Measurements from ENCODE around the gene SLC37A4. TPM values are rescaled to one million over a fixed set of nuclear protein-coding genes. Genes with fewer than 3 reads are reported as not detected.

The SLC37A4 gene
- total and polyA plus RNA-seq, 2 of the 8 experiments (the other 6 are each of a cell fraction or from before 2014, with no cell fraction given): 35.1 to 91.9 TPM

- H4K20me1 ChIP-seq (replicated peaks in 1 of 2; ENCODE audit: control insufficient read depth in 1 of 2, insufficient read depth in 2 of 2, low read length in 2 of 2): no peaks in the 10 kb centered on the region
- no peaks in the 10 kb centered on the region; the same call in 1 of the 2 replicates for H3K79me1 ChIP-seq (ENCODE audit: low read depth, low read length)
- H3K9me3 ChIP-seq (ENCODE audit: insufficient read depth in 2 of 2, low read depth in 1 of 2, low read length in 1 of 2): no peaks in the 10 kb centered on the region
- H3K36me3 ChIP-seq (ENCODE audit: control insufficient read depth in 2 of 4, insufficient read depth in 4 of 4, low read length in 3 of 4): peaks cover 7 to 18% (median 14%) of the 10 kb centered on the region in 4 experiments; a peak in 6 of 8 replicates
- no peak within 1 kb of the TSS for H2BK15ac ChIP-seq (ENCODE audit: low read length)
- H3K79me2 ChIP-seq (ENCODE audit: control insufficient read depth in 1 of 2, insufficient read depth in 2 of 2, low read length in 2 of 2): peaks cover 0 to 13% of the 10 kb centered on the region in 2 experiments; a peak in 2 of 4 replicates
- peak within 1 kb of the TSS; percentile 99; the same call in 1 of the 2 replicates for H4K8ac ChIP-seq (ENCODE audit: extremely low read depth, insufficient read depth, low read length)
- no peak within 1 kb of the TSS for H2BK5ac ChIP-seq (ENCODE audit: low read depth, low read length)
- no peaks in the 10 kb centered on the region; a peak in 1 of 7 replicates for H3K4me1 ChIP-seq (replicated peaks in 1 of 4; ENCODE audit: control insufficient read depth in 3 of 4, insufficient read depth in 4 of 4, low read length in 3 of 4)
- H3K14ac ChIP-seq (ENCODE audit: insufficient read length): no peak within 1 kb of the TSS
- no peak within 1 kb of the TSS for H2BK120ac ChIP-seq (replicated peaks; ENCODE audit: low read depth, low read length)
- no peak within 1 kb of the TSS for H3K56ac ChIP-seq (replicated peaks; ENCODE audit: insufficient read length, low read depth, low read length)
- no peak within 1 kb of the TSS for H2AK5ac ChIP-seq (ENCODE audit: low read depth, low read length)
- H4K91ac ChIP-seq (replicated peaks; ENCODE audit: insufficient read length, low read length): no peak within 1 kb of the TSS
- peak within 1 kb of the TSS; percentile 82 to 89 for H3K4me2 ChIP-seq (ENCODE audit: insufficient read depth in 1 of 2, low read depth in 2 of 2, low read length in 2 of 2)
- peak within 1 kb of the TSS; percentile 82 for H3K27ac ChIP-seq (ENCODE audit: low read depth, low read length)
- H4K5ac ChIP-seq (ENCODE audit: insufficient read length, low read depth, low read length): no peak within 1 kb of the TSS
- H3K23me2 ChIP-seq (ENCODE audit: low read depth, low read length): no peaks in the 10 kb centered on the region; the same call in 1 of the 2 replicates
- H3K9ac ChIP-seq (replicated peaks in 1 of 4; ENCODE audit: extremely low read depth in 1 of 4, low read depth in 3 of 4, low read length in 3 of 4): peak within 1 kb of the TSS; percentile 81 to 96 (median 90)
- POLR2A ChIA-PET (ENCODE audit: partially characterized antibody): interaction anchor here (0.8 to 3.2 kb wide), 23 partner anchors 8 to 249 kb away, joined by 3 to 24 read pairs (median 4); partner anchors contain the start of genes C2CD2L, CENATAC, HMBS and HYOU1
- peak within 1 kb of the TSS; percentile 97 for H2AFZ ChIP-seq (ENCODE audit: low read length)
- H3K4me3 ChIP-seq (ENCODE audit: extremely low read depth in 1 of 4, insufficient read depth in 2 of 4, low read depth in 3 of 4, low read length in 4 of 4): peak within 1 kb of the TSS; percentile 82 to 100 (median 98)
- FAIRE-seq (no peak), DNase-seq (ENCODE audit: low read depth in 1 of 2, low spot score in 2 of 2) (peak; percentile 87 to 96)
- 2% methylated on average over 47 of the region's 49 CpGs; no CpG with 5 or more reads in 1 of the 2 experiments for WGBS, 2 experiments (ENCODE audit: extremely low coverage in 1 of 2, insufficient coverage in 1 of 2, insufficient read length in 1 of 2, insufficient replicate concordance in 2 of 2, low coverage in 1 of 2, low lambda C conversion rate in 2 of 2, missing lambda C conversion rate in 1 of 2)
- H2BK12ac ChIP-seq (ENCODE audit: low read depth, low read length): no peak within 1 kb of the TSS
- H2BK20ac ChIP-seq (ENCODE audit: low read length): no peak within 1 kb of the TSS
- no peak within 1 kb of the TSS for H3K4ac ChIP-seq (replicated peaks; ENCODE audit: insufficient read length, low read depth, low read length)
- H3K27me3 ChIP-seq (replicated peaks in 1 of 4; ENCODE audit: control insufficient read depth in 3 of 4, extremely low read depth in 1 of 4, insufficient read depth in 3 of 4, low read length in 3 of 4): no peaks in the 10 kb centered on the region
- H3K18ac ChIP-seq (ENCODE audit: extremely low read depth, low read length): no peak within 1 kb of the TSS
- CTCF ChIA-PET (ENCODE audit: partially characterized antibody): interaction anchor here (0.5 to 2.2 kb wide), 9 partner anchors 11 to 275 kb away, joined by 3 to 8 read pairs (median 3); partner anchors contain the start of gene HYOU1
- H3K23ac ChIP-seq (ENCODE audit: insufficient read length): no peak within 1 kb of the TSS
- no peak for TF ChIP-seq BACH1 (IDR thresholded peaks at IDR 0.05; ENCODE audit: low read length)
- TF ChIP-seq MAX (IDR thresholded peaks at IDR 0.05): peak; percentile 69
- peak; percentile 98 for TF ChIP-seq SP4 (IDR thresholded peaks at IDR 0.05; ENCODE audit: low read length)
- no peak for TF ChIP-seq CHD1 (IDR thresholded peaks at IDR 0.05; ENCODE audit: low read depth, low read length)
- TF ChIP-seq BRCA1 (IDR thresholded peaks at IDR 0.05; ENCODE audit: low read depth, low read length): no peak
- TF ChIP-seq SP1 (IDR thresholded peaks at IDR 0.05; ENCODE audit: low read depth, low read length): peak; percentile 60; the same call in 1 of the 2 replicates
- no peak for TF ChIP-seq SP2 (IDR thresholded peaks at IDR 0.05; ENCODE audit: low read length)
- peak; percentile 72; the same call in 1 of the 2 replicates for TF ChIP-seq GABPA (IDR thresholded peaks at IDR 0.05; ENCODE audit: borderline replicate concordance, insufficient read depth, low read length)
- TF ChIP-seq GTF2F1 (IDR thresholded peaks at IDR 0.05; ENCODE audit: borderline replicate concordance, low read depth, low read length): 0 out of 2 replicates have a peak, but pooled peaks have one; percentile 45
- TF ChIP-seq TBP (IDR thresholded peaks at IDR 0.05; ENCODE audit: low read depth, low read length): peak; percentile 78
- no peak for TF ChIP-seq ZNF274 (IDR thresholded peaks at IDR 0.05; ENCODE audit: borderline replicate concordance, extremely low read depth, low read length)
- TF ChIP-seq EZH2 (IDR thresholded peaks at IDR 0.05; ENCODE audit: low read depth, low read length, severe bottlenecking): no peak
Observed at GRCh38 chr11:119067371-119068222, 36.9 kb upstream of the SLC37A4 start, which contains the start of gene VPS11. TSS of gene VPS11 (plus strand) at chr11:119067818. CDS start at chr11:119067824, 6 bp downstream.
